ENCODE results near the gene CHID1. TPM values are rescaled to one million over a fixed set of nuclear protein-coding genes. Genes with fewer than 3 reads are reported as not detected.

CHID1 gene
- total RNA-seq, 1 experiment from 2014 or later, result 85.6 TPM

- POLR2A ChIA-PET (ENCODE audit: unreplicated experiment), result interaction anchor here (0.7 kb wide), 1 partner anchor 45 kb away, joined by 4 read pairs; no protein-coding TSS in a partner anchor
- no peaks in the 10 kb centered on the region for H3K36me3 ChIP-seq (ENCODE audit: low read depth)
- no peaks in the 10 kb centered on the region for H3K4me1 ChIP-seq (replicated peaks; ENCODE audit: insufficient read depth)
- no TSS peak for BruUV-seq (replicated peaks)
- H3F3A ChIP-seq (ENCODE audit: insufficient read depth, low read depth), result no peaks in the 10 kb centered on the region
- DNase-seq, result no peak
- no peaks in the 10 kb centered on the region for H3K27me3 ChIP-seq (ENCODE audit: insufficient read depth, low read depth)
- H3K27ac ChIP-seq, result no peak overlapping the region
- H2AFZ ChIP-seq, result no peak overlapping the region
- no peaks in the 10 kb centered on the region for H4K20me1 ChIP-seq (ENCODE audit: insufficient read depth)
- CTCF ChIA-PET, result no interaction called here
- no peaks in the 10 kb centered on the region for H3K9me2 ChIP-seq (ENCODE audit: insufficient read depth)
- H3K79me2 ChIP-seq (ENCODE audit: low read depth), result no peaks in the 10 kb centered on the region
- H3K4me3 ChIP-seq, result no peak overlapping the region
- no peak overlapping the region for H3K4me2 ChIP-seq
- intact Hi-C loops (cut with micrococcal nuclease; ENCODE audit: unreplicated experiment), result no loop called here
- no peak for TF ChIP-seq CTCF (conservative IDR thresholded peaks at IDR 0.05)
- no peak for TF ChIP-seq EZH2 (IDR thresholded peaks at IDR 0.05; ENCODE audit: low read depth)
- no peaks in the 10 kb centered on the region for H3K9me3 ChIP-seq (ENCODE audit: insufficient read depth, low read depth)
These were observed 10.9 kb downstream of the CHID1 start for GRCh38 chr11:899724-900123.

- H3K4me2 ChIP-seq, result no peak overlapping the region
- no peak overlapping the region for H2AFZ ChIP-seq
- H3K27ac ChIP-seq, result no peak overlapping the region
- H3K79me2 ChIP-seq (ENCODE audit: low read depth), result no peaks in the 10 kb centered on the region
- CTCF ChIA-PET, result no interaction called here
- no peaks in the 10 kb centered on the region for H3K4me1 ChIP-seq (replicated peaks; ENCODE audit: insufficient read depth)
- no peak overlapping the region for H3K4me3 ChIP-seq
- TF ChIP-seq CTCF (conservative IDR thresholded peaks at IDR 0.05), result 0 out of 2 replicates have a peak, but pooled peaks have one; percentile 9
- TF ChIP-seq EZH2 (IDR thresholded peaks at IDR 0.05; ENCODE audit: low read depth), result no peak
- POLR2A ChIA-PET (ENCODE audit: unreplicated experiment), result no interaction called here
- BruUV-seq (replicated peaks), result no TSS peak
- H4K20me1 ChIP-seq (ENCODE audit: insufficient read depth), result no peaks in the 10 kb centered on the region
- peak in 1 of 2 experiments; percentile 27 for DNase-seq
- intact Hi-C loops (cut with micrococcal nuclease; ENCODE audit: unreplicated experiment), result no loop called here
- H3K27me3 ChIP-seq (ENCODE audit: insufficient read depth, low read depth), result no peaks in the 10 kb centered on the region
- no peaks in the 10 kb centered on the region for H3K9me2 ChIP-seq (ENCODE audit: insufficient read depth)
- H3F3A ChIP-seq (ENCODE audit: insufficient read depth, low read depth), result no peaks in the 10 kb centered on the region
- no peaks in the 10 kb centered on the region for H3K9me3 ChIP-seq (ENCODE audit: insufficient read depth, low read depth)
- no peaks in the 10 kb centered on the region for H3K36me3 ChIP-seq (ENCODE audit: low read depth)
These were observed 11.9 kb downstream of the CHID1 start for GRCh38 chr11:898540-899190.

- no peaks in the 10 kb centered on the region for H3K9me3 ChIP-seq (ENCODE audit: insufficient read depth, low read depth)
- H4K20me1 ChIP-seq (ENCODE audit: insufficient read depth), result no peaks in the 10 kb centered on the region
- H3K4me3 ChIP-seq, result no peak overlapping the region
- H3K4me2 ChIP-seq, result no peak overlapping the region
- intact Hi-C loops (cut with micrococcal nuclease; ENCODE audit: unreplicated experiment), result no loop called here
- no peaks in the 10 kb centered on the region for H3K79me2 ChIP-seq (ENCODE audit: low read depth)
- no TSS peak for BruUV-seq (replicated peaks)
- CTCF ChIA-PET, result interaction anchor here (0.5 kb wide), 1 partner anchor 12 kb away, joined by 3 read pairs; no protein-coding TSS in a partner anchor
- no peak for DNase-seq
- POLR2A ChIA-PET (ENCODE audit: unreplicated experiment), result interaction anchor here (0.7 kb wide), 1 partner anchor 12 kb away, joined by 6 read pairs; no protein-coding TSS in a partner anchor
- H3K27ac ChIP-seq, result no peak overlapping the region
- no peaks in the 10 kb centered on the region for H3F3A ChIP-seq (ENCODE audit: insufficient read depth, low read depth)
- no peaks in the 10 kb centered on the region for H3K36me3 ChIP-seq (ENCODE audit: low read depth)
- no peaks in the 10 kb centered on the region for H3K4me1 ChIP-seq (replicated peaks; ENCODE audit: insufficient read depth)
- peak; percentile 53 for TF ChIP-seq CTCF (conservative IDR thresholded peaks at IDR 0.05)
- TF ChIP-seq EZH2 (IDR thresholded peaks at IDR 0.05; ENCODE audit: low read depth), result no peak
- no peak overlapping the region for H2AFZ ChIP-seq
- H3K27me3 ChIP-seq (ENCODE audit: insufficient read depth, low read depth), result no peaks in the 10 kb centered on the region
- no peaks in the 10 kb centered on the region for H3K9me2 ChIP-seq (ENCODE audit: insufficient read depth)
These were observed 12.5 kb downstream of the CHID1 start for GRCh38 chr11:898143-898511.

Measured in PC-9 (cell line).